CD14-positive monocyte (primary cell): ENCODE results near the gene HSPB9. TPM values are rescaled to one million over a fixed set of nuclear protein-coding genes. Genes with fewer than 3 reads are reported as not detected.

Source experiments
- DNase-seq, 3 donors: peaks; one replicate each; pipeline ENCODE4 v3.0.0-alpha.2; 2011 to 2022
- H2AFZ ChIP-seq: 2 replicates; pipeline ENCODE4 v1.6.0; 2012; ENCODE audit warnings: mild to moderate bottlenecking, low read depth, low read length, inconsistent platforms; ENCODE audit not compliant: insufficient read depth, poor library complexity, severe bottlenecking
- H3K27ac ChIP-seq, 2 donors: 1 replicate in 1 of 2; 2 replicates in 1 of 2; pipeline ENCODE4 v1.5.1; 2012 to 2013; ENCODE audit warnings: low read length in 2 of 2, control low read depth in 1 of 2, inconsistent platforms in 1 of 2, low read depth in 1 of 2, mild to moderate bottlenecking in 1 of 2
- H3K27me3 ChIP-seq, 2 donors: one replicate each; pipeline versions ENCODE4 v1.6.0 to v1.6.1; 2011 to 2013; ENCODE audit warnings: low read length in 2 of 2; ENCODE audit not compliant: control insufficient read depth in 2 of 2, insufficient read depth in 2 of 2
- H3K36me3 ChIP-seq, 2 donors: replicated peaks in 1 of 2; 1 replicate in 1 of 2; 2 replicates in 1 of 2; pipeline versions ENCODE4 v1.5.1 to v1.6.1; 2012 to 2013; ENCODE audit warnings: low read length in 2 of 2, control low read depth in 1 of 2, inconsistent platforms in 1 of 2, mild to moderate bottlenecking in 1 of 2; ENCODE audit not compliant: insufficient read depth in 2 of 2, control insufficient read depth in 1 of 2
- H3K4me1 ChIP-seq, 2 donors: 1 replicate in 1 of 2; 2 replicates in 1 of 2; pipeline versions ENCODE4 v1.5.1 to v1.6.1; 2012 to 2013; ENCODE audit warnings: low read length in 2 of 2, control low read depth in 1 of 2, inconsistent platforms in 1 of 2, mild to moderate bottlenecking in 1 of 2, moderate library complexity in 1 of 2; ENCODE audit not compliant: insufficient read depth in 2 of 2, control insufficient read depth in 1 of 2
- H3K4me2 ChIP-seq: replicated peaks from 2 replicates; pipeline ENCODE3; 2012; ENCODE audit warnings: low read length, moderate library complexity, mild to moderate bottlenecking; ENCODE audit not compliant: poor library complexity, severe bottlenecking; ENCODE audit errors: extremely low read depth
- H3K4me3 ChIP-seq, 3 experiments: fragments of 200-600 bp in 1 of 3; sonication (generic) in 1 of 3; replicated peaks in 1 of 3; 1 replicate in 2 of 3; 2 replicates in 1 of 3; pipeline ENCODE4 v1.5.1; 2011 to 2013; ENCODE audit warnings: low read length in 3 of 3, mild to moderate bottlenecking in 3 of 3, control low read depth in 2 of 3, low read depth in 2 of 3, inconsistent platforms in 1 of 3, moderate library complexity in 1 of 3
- H3K79me2 ChIP-seq: 2 replicates; pipeline ENCODE4 v1.6.0; 2012; ENCODE audit warnings: mild to moderate bottlenecking, control low read depth, inconsistent platforms, low read length, moderate library complexity; ENCODE audit not compliant: insufficient read depth
- H3K9ac ChIP-seq: 2 replicates; pipeline ENCODE4 v1.6.0; 2017; ENCODE audit warnings: low read length, mild to moderate bottlenecking; ENCODE audit not compliant: insufficient read depth, poor library complexity, severe bottlenecking
- H3K9me3 ChIP-seq, 2 donors: replicated peaks in 1 of 2; 1 replicate in 1 of 2; 2 replicates in 1 of 2; pipeline versions ENCODE4 v1.5.1 to v1.6.1; 2012 to 2013; ENCODE audit warnings: low read length in 2 of 2, control low read depth in 1 of 2; ENCODE audit not compliant: control insufficient read depth in 1 of 2, insufficient read depth in 1 of 2
- H4K20me1 ChIP-seq: 2 replicates; pipeline ENCODE4 v1.6.0; 2012; ENCODE audit warnings: mild to moderate bottlenecking, low read length, control low read depth, moderate library complexity; ENCODE audit not compliant: insufficient read depth
- H3K27ac Mint-ChIP-seq, 7 donors: one replicate each; pipeline ENCODE4 v1.8.0; 2020; ENCODE audit warnings: mild to moderate bottlenecking in 7 of 7, mixed read lengths in 7 of 7, moderate library complexity in 6 of 7, inconsistent platforms in 2 of 7
- H3K27me3 Mint-ChIP-seq, 3 donors: one replicate each; pipeline ENCODE4 v1.8.0; 2021 to 2022; ENCODE audit warnings: low read depth in 3 of 3, mild to moderate bottlenecking in 3 of 3, mixed read lengths in 3 of 3, moderate library complexity in 3 of 3, inconsistent platforms in 1 of 3
- H3K36me3 Mint-ChIP-seq, 2 donors: one replicate each; pipeline ENCODE4 v1.8.0; 2020; ENCODE audit warnings: mixed read lengths in 2 of 2, inconsistent platforms in 1 of 2, mild to moderate bottlenecking in 1 of 2
- H3K4me1 Mint-ChIP-seq: one replicate; pipeline ENCODE4 v1.8.0; 2020; ENCODE audit warnings: mild to moderate bottlenecking, mixed read lengths
- H3K4me3 Mint-ChIP-seq, 2 donors: one replicate each; pipeline ENCODE4 v1.8.0; 2020; ENCODE audit warnings: mild to moderate bottlenecking in 2 of 2, mixed read lengths in 2 of 2, moderate library complexity in 1 of 2
- H3K9me3 Mint-ChIP-seq, 7 donors: one replicate each; pipeline ENCODE4 v1.8.0; 2020 to 2022; ENCODE audit warnings: mixed read lengths in 7 of 7, mild to moderate bottlenecking in 6 of 7, moderate library complexity in 6 of 7, inconsistent platforms in 2 of 7
- WGBS: methylation state at CpG from one replicate; pipeline ENCODE4 v1.1.5; 2013; ENCODE audit warnings: missing lambda C conversion rate; ENCODE audit not compliant: insufficient coverage; 5-methylcytosine and 5-hydroxymethylcytosine counted together
- intact Hi-C, 2 donors: fragments of 100-400 bp; cut with micrococcal nuclease; formaldehyde crosslinking; loops; one replicate each; pipeline versions ENCODE4 v1.15.0 to v1.15.1; 2023
- polyA plus RNA-seq, 3 donors: library from polyadenylated mRNA; depleted of rRNA in 1 of 3; unstranded in 2 of 3; stranded (reverse) in 1 of 3; fragments of 300-500 nt in 2 of 3; fragments of >200 nt in 1 of 3; fragmentation: Illumina TruSeq in 2 of 3; gene quantifications; 1 replicate in 2 of 3; 2 replicates in 1 of 3; pipeline ENCODE4 v1.2.3, GENCODE V29; 2012 to 2021
- TF ChIP-seq, protein P1 (sequence below): fragments of 200-600 bp; IDR thresholded peaks from one replicate; pipeline ENCODE4 v1.8.0; 2022; ENCODE audit warnings: antibody characterized with exemption, mild to moderate bottlenecking

The HSPB9 gene
- polyA plus RNA-seq, 3 donors = 0.04 TPM; not detected in 2

DNA sequence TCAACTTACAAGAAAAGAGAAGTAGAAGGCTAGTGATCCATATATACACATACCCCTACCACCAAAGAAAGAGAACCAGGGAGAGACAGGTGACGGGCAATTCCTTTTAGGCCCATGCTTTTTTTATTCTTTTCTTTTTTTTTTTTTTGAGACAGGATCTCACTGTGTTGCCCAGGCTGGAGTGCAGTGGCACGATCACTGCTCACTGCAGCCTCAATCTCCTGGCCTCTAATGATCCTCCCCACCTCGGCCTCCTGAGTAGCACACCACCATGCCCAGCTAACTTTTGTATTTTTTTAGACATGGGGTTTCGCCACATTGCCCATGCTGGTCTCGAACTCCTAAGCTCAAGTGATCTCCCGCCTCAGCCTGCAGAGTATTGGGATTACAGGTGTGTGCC, 4.8 kb downstream of the HSPB9 start:
- intact Hi-C loops = no loop called here
- H3K4me3 ChIP-seq = no peak overlapping the region
- Mint-ChIP-seq H3K9me3 (no peaks in the 10 kb centered on the region), H3K36me3 (peaks cover 72 to 78% of the 10 kb centered on the region in 2 donors), H3K4me1 (peaks cover 23% of the 10 kb centered on the region), H3K27ac (peak overlapping the region in 1 of 7 donors; percentile 50), H3K4me3 (no peak overlapping the region), H3K27me3 (no peaks in the 10 kb centered on the region)
- H2AFZ ChIP-seq = no peak overlapping the region
- DNase-seq = no peak
- H3K4me2 ChIP-seq = no peak overlapping the region
- no peaks in the 10 kb centered on the region for H3K27me3 ChIP-seq
- TF ChIP-seq, protein P1, sequence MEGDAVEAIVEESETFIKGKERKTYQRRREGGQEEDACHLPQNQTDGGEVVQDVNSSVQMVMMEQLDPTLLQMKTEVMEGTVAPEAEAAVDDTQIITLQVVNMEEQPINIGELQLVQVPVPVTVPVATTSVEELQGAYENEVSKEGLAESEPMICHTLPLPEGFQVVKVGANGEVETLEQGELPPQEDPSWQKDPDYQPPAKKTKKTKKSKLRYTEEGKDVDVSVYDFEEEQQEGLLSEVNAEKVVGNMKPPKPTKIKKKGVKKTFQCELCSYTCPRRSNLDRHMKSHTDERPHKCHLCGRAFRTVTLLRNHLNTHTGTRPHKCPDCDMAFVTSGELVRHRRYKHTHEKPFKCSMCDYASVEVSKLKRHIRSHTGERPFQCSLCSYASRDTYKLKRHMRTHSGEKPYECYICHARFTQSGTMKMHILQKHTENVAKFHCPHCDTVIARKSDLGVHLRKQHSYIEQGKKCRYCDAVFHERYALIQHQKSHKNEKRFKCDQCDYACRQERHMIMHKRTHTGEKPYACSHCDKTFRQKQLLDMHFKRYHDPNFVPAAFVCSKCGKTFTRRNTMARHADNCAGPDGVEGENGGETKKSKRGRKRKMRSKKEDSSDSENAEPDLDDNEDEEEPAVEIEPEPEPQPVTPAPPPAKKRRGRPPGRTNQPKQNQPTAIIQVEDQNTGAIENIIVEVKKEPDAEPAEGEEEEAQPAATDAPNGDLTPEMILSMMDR = no peak
- peaks cover 18 to 19% of the 10 kb centered on the region in 2 donors for H3K4me1 ChIP-seq
- H3K79me2 ChIP-seq = peaks cover 27% of the 10 kb centered on the region
- peaks cover 65 to 68% of the 10 kb centered on the region in 2 donors for H3K36me3 ChIP-seq
- H3K9ac ChIP-seq = no peak overlapping the region
- H3K9me3 ChIP-seq = no peaks in the 10 kb centered on the region
- no peak overlapping the region for H3K27ac ChIP-seq
- H4K20me1 ChIP-seq = peaks cover 75% of the 10 kb centered on the region
- WGBS = 100% methylated on average over 3 of the region's 6 CpGs

DNA sequence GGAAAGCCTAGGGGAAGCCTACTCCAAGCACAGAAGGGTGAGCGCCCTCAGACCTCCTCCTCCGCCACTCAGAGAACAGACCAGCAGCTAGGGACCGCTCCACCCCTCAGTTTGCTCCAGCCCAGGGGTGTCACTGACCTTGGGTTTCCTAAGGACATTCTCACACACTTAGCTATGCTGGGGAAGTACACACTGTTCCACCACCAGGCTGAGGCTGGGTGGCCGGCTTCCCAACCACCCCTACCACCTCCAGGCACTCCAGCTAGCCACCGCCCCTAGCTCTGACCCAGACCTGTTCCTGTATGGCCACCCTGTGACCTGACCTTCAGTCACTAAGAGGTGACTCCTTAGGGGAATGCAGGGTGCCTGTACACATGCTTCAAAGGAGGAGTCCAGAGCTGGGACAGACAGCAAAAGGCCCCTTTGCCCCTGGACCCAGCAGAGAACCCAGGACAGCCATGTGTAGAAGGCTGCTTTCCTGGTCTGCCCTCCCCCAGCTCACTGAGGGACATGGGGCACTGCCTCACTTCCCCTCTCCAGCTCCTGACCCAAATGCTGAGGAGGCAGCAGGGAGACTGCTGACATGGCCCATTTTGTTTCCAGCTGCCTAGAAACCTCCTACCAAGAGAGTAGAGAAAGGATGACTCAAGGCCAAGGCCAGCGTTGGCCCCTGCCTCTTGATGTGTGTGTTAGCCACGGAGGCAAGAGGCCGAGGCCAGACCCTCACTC, 6.7 kb downstream of the HSPB9 start:
- Histone ChIP-seq H3K4me1 (peaks cover 37 to 38% of the 10 kb centered on the region in 2 donors), H3K4me2 (no peak overlapping the region), H3K36me3 (peaks cover 58 to 73% of the 10 kb centered on the region in 2 donors), H3K79me2 (peaks cover 46% of the 10 kb centered on the region), H3K27ac (peak overlapping the region in 1 of 2 donors; percentile 84), H3K9me3 (no peaks in the 10 kb centered on the region), H3K27me3 (no peaks in the 10 kb centered on the region), H3K4me3 (no peak overlapping the region), H2AFZ (no peak overlapping the region), H4K20me1 (peaks cover 94% of the 10 kb centered on the region), H3K9ac (no peak overlapping the region)
- Mint-ChIP-seq H3K36me3 (peaks cover 71 to 72% of the 10 kb centered on the region in 2 donors), H3K27me3 (no peaks in the 10 kb centered on the region), H3K4me3 (no peak overlapping the region), H3K9me3 (no peaks in the 10 kb centered on the region), H3K4me1 (peaks cover 42% of the 10 kb centered on the region), H3K27ac (peak overlapping the region in 5 of 7 donors; percentile 32 to 62 (median 58))
- DNase-seq = no peak
- WGBS = 100% methylated on average over 4 of the region's 8 CpGs
- TF ChIP-seq, protein P1 = no peak
- intact Hi-C loops = no loop called here
